Esophagus muscularis mucosa (tissue), 4 donors: ENCODE measurements around the gene DSCAM. TPM values are rescaled to one million over a fixed set of nuclear protein-coding genes. Genes with fewer than 3 reads are reported as not detected.
A peak's percentile ranks its signal among the peaks of the same experiment; 100 is the strongest.

Source experiments
- DNase-seq: peaks from one replicate; pipeline ENCODE4 v3.0.0-alpha.2; 2017; ENCODE audit errors: extremely low spot score
- H3K27ac ChIP-seq, 4 donors: fragments of 200-600 bp; sonication (generic); replicated peaks in 1 of 4; 1 replicate in 3 of 4; 2 replicates in 1 of 4; pipeline ENCODE4 v1.5.1; 2016 to 2019; ENCODE audit warnings: mild to moderate bottlenecking in 1 of 4
- H3K27me3 ChIP-seq, 4 donors: fragments of 200-600 bp; sonication (generic); one replicate each; pipeline versions ENCODE4 v1.5.1 to v1.6.0; 2016 to 2019
- H3K36me3 ChIP-seq, 4 donors: fragments of 200-600 bp; sonication (generic); one replicate each; pipeline ENCODE4 v1.5.1; 2016 to 2019
- H3K4me1 ChIP-seq, 4 donors: fragments of 200-600 bp; sonication (generic); one replicate each; pipeline ENCODE4 v1.5.1; 2016 to 2019
- H3K4me3 ChIP-seq, 4 donors: fragments of 200-600 bp; sonication (generic); 1 replicate in 2 of 4; 2 replicates in 2 of 4; pipeline ENCODE4 v1.5.1; 2016 to 2019; ENCODE audit warnings: mild to moderate bottlenecking in 4 of 4, moderate library complexity in 1 of 4
- H3K9me3 ChIP-seq, 4 donors: fragments of 200-600 bp; sonication (generic); 1 replicate in 3 of 4; 2 replicates in 1 of 4; pipeline ENCODE4 v1.5.1; 2016 to 2019
- EP300 ChIP-seq: sonication (generic); formaldehyde crosslinking; IDR thresholded peaks from one replicate; pipeline ENCODE4 v1.6.1; 2017; ENCODE audit warnings: antibody characterized with exemption
- POLR2A ChIP-seq: fragments of 450-650 bp; IDR thresholded peaks from one replicate; pipeline ENCODE4 v1.6.1; 2017; ENCODE audit warnings: antibody characterized with exemption, moderate library complexity, mild to moderate bottlenecking, low read depth
- POLR2AphosphoS5 ChIP-seq, 2 donors: sonication (generic); formaldehyde crosslinking; IDR thresholded peaks; one replicate each; pipeline ENCODE4 v1.6.1; 2017; ENCODE audit warnings: antibody characterized with exemption in 2 of 2
- WGBS: methylation state at CpG from one replicate; pipeline ENCODE4 v1.1.5; 2018; 5-methylcytosine and 5-hydroxymethylcytosine counted together
- intact Hi-C: fragments of 100-400 bp; cut with DNase I; formaldehyde crosslinking; loops from one replicate; pipeline ENCODE4 v1.15.1; 2023
- total RNA-seq, 4 donors: library from RNA; depleted of rRNA; stranded (reverse); fragments of >200 nt; gene quantifications; one replicate each; pipeline versions ENCODE4 v1.1.0 to v1.2.1, GENCODE V29; 2016
- TF ChIP-seq, protein P1 (sequence below), 3 experiments: fragments of 200-600 bp in 2 of 3; fragments of 450-650 bp in 1 of 3; sonication (generic) in 2 of 3; IDR thresholded peaks; one replicate each; pipeline ENCODE4 v1.5.1; 2017 to 2019; ENCODE audit warnings: antibody characterized with exemption in 3 of 3, mild to moderate bottlenecking in 2 of 3, moderate library complexity in 1 of 3

DSCAM gene
- total RNA-seq, 4 donors from 2014 or later, result 0.06 to 0.42 (median 0.17) TPM; not detected in 1

GRCh38 chr21:40425981-40426380, 421.0 kb downstream of the DSCAM start:
- DNase-seq, result no peak
- no peaks in the 10 kb centered on the region for H3K9me3 ChIP-seq
- intact Hi-C loops, result no loop called here
- WGBS, result 75% methylated on average over 1 of the region's 1 CpG
- no peak overlapping the region for H3K4me3 ChIP-seq
- H3K27ac ChIP-seq, result no peak overlapping the region
- TF ChIP-seq POLR2AphosphoS5 (IDR thresholded peaks at IDR 0.05) (no peak), EP300 (no peak), POLR2A (no peak)
- TF ChIP-seq, protein P1, sequence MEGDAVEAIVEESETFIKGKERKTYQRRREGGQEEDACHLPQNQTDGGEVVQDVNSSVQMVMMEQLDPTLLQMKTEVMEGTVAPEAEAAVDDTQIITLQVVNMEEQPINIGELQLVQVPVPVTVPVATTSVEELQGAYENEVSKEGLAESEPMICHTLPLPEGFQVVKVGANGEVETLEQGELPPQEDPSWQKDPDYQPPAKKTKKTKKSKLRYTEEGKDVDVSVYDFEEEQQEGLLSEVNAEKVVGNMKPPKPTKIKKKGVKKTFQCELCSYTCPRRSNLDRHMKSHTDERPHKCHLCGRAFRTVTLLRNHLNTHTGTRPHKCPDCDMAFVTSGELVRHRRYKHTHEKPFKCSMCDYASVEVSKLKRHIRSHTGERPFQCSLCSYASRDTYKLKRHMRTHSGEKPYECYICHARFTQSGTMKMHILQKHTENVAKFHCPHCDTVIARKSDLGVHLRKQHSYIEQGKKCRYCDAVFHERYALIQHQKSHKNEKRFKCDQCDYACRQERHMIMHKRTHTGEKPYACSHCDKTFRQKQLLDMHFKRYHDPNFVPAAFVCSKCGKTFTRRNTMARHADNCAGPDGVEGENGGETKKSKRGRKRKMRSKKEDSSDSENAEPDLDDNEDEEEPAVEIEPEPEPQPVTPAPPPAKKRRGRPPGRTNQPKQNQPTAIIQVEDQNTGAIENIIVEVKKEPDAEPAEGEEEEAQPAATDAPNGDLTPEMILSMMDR (IDR thresholded peaks at IDR 0.05), result no peak
- H3K36me3 ChIP-seq, result no peaks in the 10 kb centered on the region
- H3K27me3 ChIP-seq, result no peaks in the 10 kb centered on the region
- peaks cover 0 to 9% (median 0%) of the 10 kb centered on the region in 4 donors for H3K4me1 ChIP-seq

DNA sequence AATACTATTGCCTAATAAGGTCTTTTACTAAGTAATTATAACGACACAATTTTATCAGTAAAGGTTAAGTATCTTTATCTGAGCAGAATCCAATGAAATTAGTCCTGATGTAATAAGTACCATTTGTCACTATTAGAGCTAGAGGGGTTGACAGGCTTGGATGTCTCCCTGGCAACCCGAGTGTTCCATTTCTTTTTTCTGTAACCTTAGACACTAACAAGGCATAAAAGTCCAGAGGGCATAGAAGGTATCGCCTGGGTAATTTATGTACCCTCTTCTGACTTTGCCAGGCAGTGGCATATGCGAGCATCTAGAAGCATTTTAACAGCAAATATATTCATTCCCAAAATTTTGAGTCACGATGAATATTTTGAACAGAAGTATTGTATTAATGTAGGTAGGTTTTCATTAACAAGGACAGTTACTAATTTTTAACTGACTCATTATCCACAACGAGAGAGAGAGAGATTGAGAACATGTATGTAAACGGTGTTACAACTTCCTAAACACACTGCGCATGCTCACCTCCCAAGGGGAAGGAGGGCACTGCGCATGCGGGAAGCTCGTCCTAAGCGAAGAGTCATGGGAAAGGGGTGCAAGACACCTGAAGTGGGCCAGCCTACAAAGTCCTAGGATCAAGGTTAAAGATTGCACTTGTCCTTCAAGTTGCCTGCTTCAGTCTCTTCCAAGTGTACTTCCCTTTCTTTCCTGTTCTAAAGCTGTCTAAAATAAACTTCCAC, 423.9 kb downstream of the DSCAM start:
- Histone ChIP-seq H3K4me3 (no peak overlapping the region), H3K4me1 (no peaks in the 10 kb centered on the region), H3K36me3 (no peaks in the 10 kb centered on the region), H3K27ac (no peak overlapping the region), H3K27me3 (no peaks in the 10 kb centered on the region), H3K9me3 (peaks cover 0 to 6% (median 2%) of the 10 kb centered on the region in 4 donors)
- intact Hi-C loops, result no loop called here
- TF ChIP-seq, protein P1 (IDR thresholded peaks at IDR 0.05), result no peak
- TF ChIP-seq POLR2A (no peak), EP300 (no peak), POLR2AphosphoS5 (IDR thresholded peaks at IDR 0.05) (no peak)
- WGBS, result 88% methylated on average over 12 of the region's 12 CpGs
- peak; percentile 55 for DNase-seq

GRCh38 chr21:40421121-40421520, 425.8 kb downstream of the DSCAM start:
- Histone ChIP-seq H3K4me1 (no peaks in the 10 kb centered on the region), H3K27ac (no peak overlapping the region), H3K4me3 (no peak overlapping the region), H3K27me3 (no peaks in the 10 kb centered on the region), H3K36me3 (no peaks in the 10 kb centered on the region), H3K9me3 (peaks cover 0 to 6% (median 2%) of the 10 kb centered on the region in 4 donors)
- TF ChIP-seq, protein P1 (IDR thresholded peaks at IDR 0.05), result no peak
- TF ChIP-seq EP300 (no peak), POLR2A (no peak), POLR2AphosphoS5 (IDR thresholded peaks at IDR 0.05) (no peak)
- intact Hi-C loops, result no loop called here
- 89% methylated on average over 4 of the region's 4 CpGs for WGBS
- DNase-seq, result peak; percentile 42

- H3K27me3 ChIP-seq, result no peaks in the 10 kb centered on the region
- H3K4me3 ChIP-seq, result no peak overlapping the region
- H3K4me1 ChIP-seq, result no peaks in the 10 kb centered on the region
- DNase-seq, result no peak
- no peak for TF ChIP-seq POLR2AphosphoS5 (IDR thresholded peaks at IDR 0.05)
- TF ChIP-seq, protein P1 (IDR thresholded peaks at IDR 0.05), result peak in 1 of 3 experiments; percentile 6
- no peak overlapping the region for H3K27ac ChIP-seq
- H3K9me3 ChIP-seq, result peaks cover 0 to 6% (median 2%) of the 10 kb centered on the region in 4 donors
- no peaks in the 10 kb centered on the region for H3K36me3 ChIP-seq
- intact Hi-C loops, result no loop called here
These were observed 430.4 kb downstream of the DSCAM start for GRCh38 chr21:40416572-40416971.

GRCh38 chr21:40408561-40408960, 438.4 kb downstream of the DSCAM start:
- 86% methylated on average over 5 of the region's 5 CpGs for WGBS
- Histone ChIP-seq H3K4me3 (no peak overlapping the region), H3K27ac (no peak overlapping the region), H3K9me3 (no peaks in the 10 kb centered on the region), H3K4me1 (peaks cover 0 to 15% (median 12%) of the 10 kb centered on the region in 4 donors), H3K27me3 (no peaks in the 10 kb centered on the region), H3K36me3 (no peaks in the 10 kb centered on the region)
- DNase-seq, result no peak
- TF ChIP-seq, protein P1 (IDR thresholded peaks at IDR 0.05), result no peak
- TF ChIP-seq POLR2A (no peak), POLR2AphosphoS5 (IDR thresholded peaks at IDR 0.05) (no peak), EP300 (no peak)
- intact Hi-C loops, result no loop called here
